A673 (cell line): ENCODE data around the gene SMYD3.

ENCODE experiments used
- CTCF ChIP-seq: fragments of 300-800, 200-600 bp; sonication (generic); conservative IDR thresholded peaks from 2 replicates; pipeline ENCODE4 v1.5.1; 2017; ENCODE audit warnings: low read depth, mild to moderate bottlenecking, antibody characterized with exemption, low read length, moderate library complexity, mixed read lengths
- EZH2 ChIP-seq: fragments of 200-600 bp; sonication (generic); IDR thresholded peaks from 2 replicates; pipeline ENCODE4 v1.6.1; 2017; ENCODE audit warnings: borderline replicate concordance, low read depth, mild to moderate bottlenecking, mixed read lengths, antibody characterized with exemption, low read length; ENCODE audit not compliant: poor library complexity, severe bottlenecking

DNA sequence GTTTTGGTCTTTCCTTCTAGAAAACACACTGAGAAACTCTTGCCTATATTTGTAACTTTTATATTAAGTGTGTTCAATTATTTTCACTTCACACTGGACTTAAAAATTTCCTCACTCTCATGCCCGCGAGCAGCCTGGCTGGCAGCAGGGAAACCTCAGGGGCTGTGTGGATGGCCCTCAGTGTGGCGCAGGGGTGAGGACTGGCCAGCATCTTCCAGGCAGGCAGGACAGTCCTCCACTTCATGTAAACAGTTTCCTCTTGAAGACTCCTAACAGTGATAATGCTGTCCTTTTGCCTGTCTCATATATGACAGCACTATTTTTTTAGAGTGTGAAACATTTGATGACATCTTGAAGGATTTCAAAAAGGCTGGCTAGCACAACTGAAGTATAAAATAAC, 733.7 kb downstream of the SMYD3 start:
- TF ChIP-seq CTCF (no peak), EZH2 (no peak)
